Measurements from ENCODE around the gene IRF6. TPM values are rescaled to one million over a fixed set of nuclear protein-coding genes. Genes with fewer than 3 reads are reported as not detected.
A peak's percentile ranks its signal among the peaks of the same experiment; 100 is the strongest.

The IRF6 gene
- total and polyA plus RNA-seq, 2 donors (not counting 1 experiment from before 2014, with no cell fraction given) = 0.66 to 1.00 TPM

DNA sequence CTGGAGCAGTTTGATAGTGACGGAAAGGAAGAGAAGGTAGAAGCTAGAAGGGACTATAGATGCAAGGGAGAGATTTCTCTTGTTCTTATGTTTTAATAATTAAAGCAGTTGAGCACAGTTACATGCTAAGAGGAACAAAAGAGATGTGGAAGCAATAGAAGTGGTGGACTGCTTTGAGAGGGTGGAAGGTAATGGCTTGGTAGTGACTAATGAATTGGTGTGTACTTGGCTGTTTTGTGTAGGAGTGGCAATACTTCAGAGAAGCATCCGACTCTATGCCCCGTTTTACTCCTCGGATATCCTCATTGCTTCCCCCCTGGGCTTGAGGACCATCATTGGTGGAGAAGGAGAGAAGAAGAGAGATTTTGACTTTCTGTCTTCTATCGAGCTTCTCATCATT is 34.7 kb upstream of the IRF6 start:
- no peaks in the 10 kb centered on the region for H4K20me1 ChIP-seq (ENCODE audit: control insufficient read depth, extremely low read depth, insufficient read depth, low read length)
- peaks cover 17% of the 10 kb centered on the region for H3K36me3 ChIP-seq (ENCODE audit: control insufficient read depth, insufficient read depth, low read length)
- H3K4me2 ChIP-seq (ENCODE audit: extremely low read depth, insufficient read depth, low read length) = peak overlapping the region; percentile 18
- TF ChIP-seq, protein P1, sequence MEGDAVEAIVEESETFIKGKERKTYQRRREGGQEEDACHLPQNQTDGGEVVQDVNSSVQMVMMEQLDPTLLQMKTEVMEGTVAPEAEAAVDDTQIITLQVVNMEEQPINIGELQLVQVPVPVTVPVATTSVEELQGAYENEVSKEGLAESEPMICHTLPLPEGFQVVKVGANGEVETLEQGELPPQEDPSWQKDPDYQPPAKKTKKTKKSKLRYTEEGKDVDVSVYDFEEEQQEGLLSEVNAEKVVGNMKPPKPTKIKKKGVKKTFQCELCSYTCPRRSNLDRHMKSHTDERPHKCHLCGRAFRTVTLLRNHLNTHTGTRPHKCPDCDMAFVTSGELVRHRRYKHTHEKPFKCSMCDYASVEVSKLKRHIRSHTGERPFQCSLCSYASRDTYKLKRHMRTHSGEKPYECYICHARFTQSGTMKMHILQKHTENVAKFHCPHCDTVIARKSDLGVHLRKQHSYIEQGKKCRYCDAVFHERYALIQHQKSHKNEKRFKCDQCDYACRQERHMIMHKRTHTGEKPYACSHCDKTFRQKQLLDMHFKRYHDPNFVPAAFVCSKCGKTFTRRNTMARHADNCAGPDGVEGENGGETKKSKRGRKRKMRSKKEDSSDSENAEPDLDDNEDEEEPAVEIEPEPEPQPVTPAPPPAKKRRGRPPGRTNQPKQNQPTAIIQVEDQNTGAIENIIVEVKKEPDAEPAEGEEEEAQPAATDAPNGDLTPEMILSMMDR (conservative IDR thresholded peaks at IDR 0.05 in 1 of 2, IDR thresholded peaks at IDR 0.05 in 1 of 2; ENCODE audit: low read depth in 1 of 2, low read length in 2 of 2) = no peak
- TF ChIP-seq EZH2 (IDR thresholded peaks at IDR 0.05; ENCODE audit: low read length, missing control alignments) = no peak
- peak in 1 of 2 donors; percentile 52 for DNase-seq (ENCODE audit: low read depth in 2 of 2)
- H3K79me2 ChIP-seq (ENCODE audit: control insufficient read depth, insufficient read depth, low read length) = peaks cover 20% of the 10 kb centered on the region
- H2AFZ ChIP-seq (ENCODE audit: low read length) = no peak overlapping the region
- H3K9me3 ChIP-seq (ENCODE audit: control insufficient read depth, insufficient read depth, low read depth, low read length) = no peaks in the 10 kb centered on the region
- peaks cover 37% of the 10 kb centered on the region for H3K4me1 ChIP-seq (ENCODE audit: control insufficient read depth, extremely low read depth, insufficient read depth, low read length)
- H3K4me3 ChIP-seq (replicated peaks in 1 of 4; ENCODE audit: control extremely low read depth in 1 of 4, insufficient read depth in 1 of 4, low read depth in 3 of 4, low read length in 4 of 4) = no peak overlapping the region
- H3K9ac ChIP-seq (ENCODE audit: insufficient read depth, low read length) = no peak overlapping the region
- peak overlapping the region; percentile 85 for H3K27ac ChIP-seq (ENCODE audit: insufficient read depth, low read length)
- H3K27me3 ChIP-seq (ENCODE audit: control insufficient read depth, insufficient read depth, low read length) = no peaks in the 10 kb centered on the region

DNA sequence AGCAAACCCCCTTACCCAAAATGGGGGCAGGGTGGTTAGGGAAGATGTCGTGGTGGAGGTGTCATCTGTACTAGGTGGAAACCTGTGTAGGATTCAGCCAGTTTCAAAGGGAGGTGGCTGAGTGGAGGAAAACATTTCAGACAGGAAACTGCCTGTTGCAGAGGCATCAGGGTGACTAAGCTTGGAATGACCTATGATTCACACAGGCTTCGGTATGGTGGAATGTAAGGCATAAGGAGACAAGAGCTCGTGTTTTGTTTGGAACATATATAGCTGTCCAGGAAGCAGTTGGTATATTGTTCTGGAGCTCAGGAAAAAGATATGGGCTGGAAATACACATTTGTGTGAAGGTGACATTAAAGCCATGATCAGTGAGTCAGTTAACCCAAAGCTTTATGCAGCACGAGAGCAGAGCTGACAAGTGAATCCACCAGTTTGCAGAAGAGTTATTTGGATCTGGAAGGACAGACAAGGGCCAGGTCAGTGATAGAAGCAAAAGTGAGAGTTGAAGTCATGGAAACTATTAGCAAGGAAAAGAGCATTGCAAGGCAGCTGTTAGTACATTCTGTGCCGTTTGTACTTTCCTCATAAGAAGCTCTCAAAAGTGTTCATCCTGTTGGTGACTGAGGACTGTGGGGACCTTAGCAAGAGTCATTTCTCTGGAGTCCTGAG is 34.1 kb upstream of the IRF6 start:
- Histone ChIP-seq H3K9me3 (ENCODE audit: control insufficient read depth, insufficient read depth, low read depth, low read length) (no peaks in the 10 kb centered on the region), H3K27ac (ENCODE audit: insufficient read depth, low read length) (peak overlapping the region; percentile 85), H3K4me3 (replicated peaks in 1 of 4; ENCODE audit: control extremely low read depth in 1 of 4, insufficient read depth in 1 of 4, low read depth in 3 of 4, low read length in 4 of 4) (peak overlapping the region in 1 of 4 experiments; percentile 15), H3K4me1 (ENCODE audit: control insufficient read depth, extremely low read depth, insufficient read depth, low read length) (peaks cover 35% of the 10 kb centered on the region), H3K4me2 (ENCODE audit: extremely low read depth, insufficient read depth, low read length) (peak overlapping the region; percentile 61), H4K20me1 (ENCODE audit: control insufficient read depth, extremely low read depth, insufficient read depth, low read length) (no peaks in the 10 kb centered on the region), H3K27me3 (ENCODE audit: control insufficient read depth, insufficient read depth, low read length) (no peaks in the 10 kb centered on the region), H3K79me2 (ENCODE audit: control insufficient read depth, insufficient read depth, low read length) (peaks cover 18% of the 10 kb centered on the region), H3K9ac (ENCODE audit: insufficient read depth, low read length) (no peak overlapping the region), H3K36me3 (ENCODE audit: control insufficient read depth, insufficient read depth, low read length) (peaks cover 17% of the 10 kb centered on the region), H2AFZ (ENCODE audit: low read length) (no peak overlapping the region)
- no peak for TF ChIP-seq EZH2 (IDR thresholded peaks at IDR 0.05; ENCODE audit: low read length, missing control alignments)
- TF ChIP-seq, protein P1 (conservative IDR thresholded peaks at IDR 0.05 in 1 of 2, IDR thresholded peaks at IDR 0.05 in 1 of 2; ENCODE audit: low read depth in 1 of 2, low read length in 2 of 2) = no peak
- peak; percentile 94 to 98 for DNase-seq (ENCODE audit: low read depth in 2 of 2)

DNA sequence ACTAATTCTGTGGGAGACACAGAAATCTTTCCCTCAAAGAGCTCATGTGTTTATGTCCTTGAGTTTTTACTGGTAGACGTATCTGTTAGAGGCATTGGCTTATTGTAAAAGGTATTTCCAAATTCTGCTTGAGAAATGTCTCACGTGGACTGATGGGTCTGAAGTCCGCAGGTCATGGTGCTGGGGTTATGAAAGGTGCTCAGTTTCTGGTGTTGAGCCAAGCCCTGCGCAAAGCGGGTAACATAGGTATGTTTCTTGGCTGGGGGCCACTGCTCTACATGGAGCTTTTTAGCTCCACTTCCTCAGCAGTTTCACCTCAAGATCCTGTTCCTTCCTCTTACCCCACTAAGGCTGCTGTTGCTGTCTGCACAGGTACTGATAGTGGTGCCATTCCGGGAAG is 32.6 kb upstream of the IRF6 start:
- Histone ChIP-seq H3K9ac (ENCODE audit: insufficient read depth, low read length) (no peak overlapping the region), H3K27ac (ENCODE audit: insufficient read depth, low read length) (peak overlapping the region; percentile 85), H2AFZ (ENCODE audit: low read length) (no peak overlapping the region), H4K20me1 (ENCODE audit: control insufficient read depth, extremely low read depth, insufficient read depth, low read length) (no peaks in the 10 kb centered on the region), H3K27me3 (ENCODE audit: control insufficient read depth, insufficient read depth, low read length) (no peaks in the 10 kb centered on the region), H3K4me2 (ENCODE audit: extremely low read depth, insufficient read depth, low read length) (no peak overlapping the region), H3K4me3 (replicated peaks in 1 of 4; ENCODE audit: control extremely low read depth in 1 of 4, insufficient read depth in 1 of 4, low read depth in 3 of 4, low read length in 4 of 4) (no peak overlapping the region), H3K4me1 (ENCODE audit: control insufficient read depth, extremely low read depth, insufficient read depth, low read length) (peaks cover 35% of the 10 kb centered on the region), H3K36me3 (ENCODE audit: control insufficient read depth, insufficient read depth, low read length) (peaks cover 22% of the 10 kb centered on the region), H3K9me3 (ENCODE audit: control insufficient read depth, insufficient read depth, low read depth, low read length) (no peaks in the 10 kb centered on the region), H3K79me2 (ENCODE audit: control insufficient read depth, insufficient read depth, low read length) (peaks cover 16% of the 10 kb centered on the region)
- no peak for DNase-seq (ENCODE audit: low read depth in 2 of 2)
- TF ChIP-seq, protein P1 (conservative IDR thresholded peaks at IDR 0.05 in 1 of 2, IDR thresholded peaks at IDR 0.05 in 1 of 2; ENCODE audit: low read depth in 1 of 2, low read length in 2 of 2) = no peak
- no peak for TF ChIP-seq EZH2 (IDR thresholded peaks at IDR 0.05; ENCODE audit: low read length, missing control alignments)

All from fibroblast of lung (primary cell).